ENCODE measurements around the gene EIF6. TPM values are rescaled to one million over a fixed set of nuclear protein-coding genes. Genes with fewer than 3 reads are reported as not detected.

EIF6 gene
- total RNA-seq, 1 experiment from 2014 or later = 420 TPM

DNA sequence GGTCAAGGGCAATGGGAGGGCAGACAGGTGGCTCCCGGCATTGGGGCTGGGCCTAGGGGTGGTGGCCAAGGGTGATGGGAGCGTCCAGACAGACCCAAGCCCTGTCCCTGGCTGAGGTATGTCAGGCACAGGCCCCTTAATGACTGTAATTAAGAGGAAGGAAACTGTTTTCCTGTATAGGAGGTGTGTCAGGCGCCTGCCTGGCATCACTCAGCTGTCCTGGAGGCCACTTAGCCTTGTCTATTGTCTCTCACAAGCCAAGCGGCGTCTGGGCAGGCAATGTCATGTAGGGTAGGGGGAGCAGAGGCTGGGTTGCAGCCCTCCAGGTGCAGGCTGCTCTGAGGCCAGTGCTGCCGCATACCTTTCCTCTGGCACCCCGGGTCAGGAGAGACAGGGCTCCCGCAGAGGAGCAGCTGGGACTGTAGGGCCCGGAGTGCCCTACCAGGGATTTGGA, 11.6 kb upstream of the EIF6 start:
- peaks cover 12% of the 10 kb centered on the region for H3K4me1 ChIP-seq
- Mint-ChIP-seq H3K9me3 (ENCODE audit: unreplicated experiment) (no peaks in the 10 kb centered on the region), H3K27me3 (ENCODE audit: insufficient read depth, unreplicated experiment) (no peaks in the 10 kb centered on the region), H3K27ac (ENCODE audit: unreplicated experiment) (no peak overlapping the region), H3K36me3 (ENCODE audit: insufficient read depth, unreplicated experiment) (peaks cover 5% of the 10 kb centered on the region), H3K4me1 (ENCODE audit: low read depth, unreplicated experiment) (peaks cover 17% of the 10 kb centered on the region), H3K4me3 (ENCODE audit: unreplicated experiment) (no peak overlapping the region)
- H3K4me3 ChIP-seq (ENCODE audit: low read depth, low read length) = no peak overlapping the region
- BruUV-seq (replicated peaks) = no TSS peak
- TF ChIP-seq, protein P1, sequence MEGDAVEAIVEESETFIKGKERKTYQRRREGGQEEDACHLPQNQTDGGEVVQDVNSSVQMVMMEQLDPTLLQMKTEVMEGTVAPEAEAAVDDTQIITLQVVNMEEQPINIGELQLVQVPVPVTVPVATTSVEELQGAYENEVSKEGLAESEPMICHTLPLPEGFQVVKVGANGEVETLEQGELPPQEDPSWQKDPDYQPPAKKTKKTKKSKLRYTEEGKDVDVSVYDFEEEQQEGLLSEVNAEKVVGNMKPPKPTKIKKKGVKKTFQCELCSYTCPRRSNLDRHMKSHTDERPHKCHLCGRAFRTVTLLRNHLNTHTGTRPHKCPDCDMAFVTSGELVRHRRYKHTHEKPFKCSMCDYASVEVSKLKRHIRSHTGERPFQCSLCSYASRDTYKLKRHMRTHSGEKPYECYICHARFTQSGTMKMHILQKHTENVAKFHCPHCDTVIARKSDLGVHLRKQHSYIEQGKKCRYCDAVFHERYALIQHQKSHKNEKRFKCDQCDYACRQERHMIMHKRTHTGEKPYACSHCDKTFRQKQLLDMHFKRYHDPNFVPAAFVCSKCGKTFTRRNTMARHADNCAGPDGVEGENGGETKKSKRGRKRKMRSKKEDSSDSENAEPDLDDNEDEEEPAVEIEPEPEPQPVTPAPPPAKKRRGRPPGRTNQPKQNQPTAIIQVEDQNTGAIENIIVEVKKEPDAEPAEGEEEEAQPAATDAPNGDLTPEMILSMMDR (IDR thresholded peaks at IDR 0.05; ENCODE audit: insufficient read depth in 1 of 2, low read depth in 1 of 2, low read length in 1 of 2, severe bottlenecking in 1 of 2, unreplicated experiment in 1 of 2) = no peak
- DNase-seq = no peak
- POLR2A ChIA-PET = no interaction called here
- intact Hi-C loops (cut with micrococcal nuclease; ENCODE audit: unreplicated experiment) = no loop called here
- H3K36me3 ChIP-seq (ENCODE audit: control insufficient read depth, insufficient read depth, low read length) = no peaks in the 10 kb centered on the region
- CTCF ChIA-PET = interaction anchor here (1.5 to 1.9 kb wide), 3 partner anchors 9 to 24 kb away, joined by 6 read pairs; partner anchors contain the start of gene EIF6
- no peaks in the 10 kb centered on the region for H3K9me3 ChIP-seq
- no peaks in the 10 kb centered on the region for H3K27me3 ChIP-seq (replicated peaks; ENCODE audit: control insufficient read depth, insufficient read depth, low read length)

DNA sequence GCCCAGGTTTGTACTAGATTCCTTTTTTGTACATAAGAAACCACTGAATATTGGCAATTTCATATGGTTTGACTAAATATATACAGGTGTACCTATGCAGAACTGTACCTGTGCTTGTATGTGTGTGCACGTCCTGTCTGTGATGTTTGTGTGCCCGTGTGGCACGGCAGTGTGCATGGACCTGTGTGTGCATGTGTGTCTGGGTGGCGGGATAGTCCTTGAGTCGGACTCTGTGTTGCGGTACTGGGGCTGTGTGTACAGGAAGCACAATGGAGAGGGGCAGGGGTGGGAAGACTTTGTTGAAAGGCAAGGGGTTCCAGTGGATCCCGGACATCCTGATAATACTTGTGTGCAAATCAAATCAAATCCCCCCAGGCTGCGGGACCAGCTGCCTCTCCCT, 11.1 kb upstream of the EIF6 start:
- H3K9me3 ChIP-seq = no peaks in the 10 kb centered on the region
- TF ChIP-seq, protein P1 (IDR thresholded peaks at IDR 0.05; ENCODE audit: insufficient read depth in 1 of 2, low read depth in 1 of 2, low read length in 1 of 2, severe bottlenecking in 1 of 2, unreplicated experiment in 1 of 2) = no peak
- ChIA-PET CTCF (interaction anchor here (0.5 to 2.9 kb wide), 3 partner anchors 9 to 695 kb away, joined by 3 to 17 read pairs (median 4); no protein-coding TSS in a partner anchor), POLR2A (no interaction called here)
- no peak overlapping the region for H3K27ac Mint-ChIP-seq (ENCODE audit: unreplicated experiment)
- peaks cover 12% of the 10 kb centered on the region for H3K4me1 ChIP-seq
- no peak overlapping the region for H3K4me3 Mint-ChIP-seq (ENCODE audit: unreplicated experiment)
- H3K36me3 Mint-ChIP-seq (ENCODE audit: insufficient read depth, unreplicated experiment) = peaks cover 5% of the 10 kb centered on the region
- peaks cover 17% of the 10 kb centered on the region for H3K4me1 Mint-ChIP-seq (ENCODE audit: low read depth, unreplicated experiment)
- intact Hi-C loops (cut with micrococcal nuclease; ENCODE audit: unreplicated experiment) = no loop called here
- DNase-seq = no peak
- H3K27me3 Mint-ChIP-seq (ENCODE audit: insufficient read depth, unreplicated experiment) = no peaks in the 10 kb centered on the region
- no peaks in the 10 kb centered on the region for H3K36me3 ChIP-seq (ENCODE audit: control insufficient read depth, insufficient read depth, low read length)
- no TSS peak for BruUV-seq (replicated peaks)
- no peaks in the 10 kb centered on the region for H3K27me3 ChIP-seq (replicated peaks; ENCODE audit: control insufficient read depth, insufficient read depth, low read length)
- H3K9me3 Mint-ChIP-seq (ENCODE audit: unreplicated experiment) = no peaks in the 10 kb centered on the region
- H3K4me3 ChIP-seq (ENCODE audit: low read depth, low read length) = no peak overlapping the region

DNA sequence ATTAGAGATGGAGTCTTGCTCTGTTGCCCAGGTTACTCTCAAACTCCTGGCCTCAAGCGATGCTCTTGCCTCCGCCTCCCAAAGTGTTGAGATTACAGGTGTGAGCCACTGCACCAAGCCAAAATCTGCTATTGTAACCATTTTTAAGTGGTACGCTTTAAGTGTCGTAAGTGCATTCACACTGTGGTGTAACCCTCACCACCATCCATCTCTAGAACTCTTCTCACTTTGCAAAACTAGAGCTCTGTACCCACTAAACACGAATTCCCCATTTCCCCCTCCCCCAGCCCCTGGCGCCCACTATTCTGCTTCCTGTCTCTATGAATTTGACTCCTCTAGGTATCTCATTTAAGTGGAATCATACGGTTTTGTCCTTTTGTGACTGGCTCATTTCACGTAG, 10.5 kb upstream of the EIF6 start:
- Mint-ChIP-seq H3K27me3 (ENCODE audit: insufficient read depth, unreplicated experiment) (no peaks in the 10 kb centered on the region), H3K4me3 (ENCODE audit: unreplicated experiment) (no peak overlapping the region), H3K36me3 (ENCODE audit: insufficient read depth, unreplicated experiment) (peaks cover 5% of the 10 kb centered on the region), H3K27ac (ENCODE audit: unreplicated experiment) (no peak overlapping the region), H3K4me1 (ENCODE audit: low read depth, unreplicated experiment) (peaks cover 17% of the 10 kb centered on the region), H3K9me3 (ENCODE audit: unreplicated experiment) (no peaks in the 10 kb centered on the region)
- no peaks in the 10 kb centered on the region for H3K36me3 ChIP-seq (ENCODE audit: control insufficient read depth, insufficient read depth, low read length)
- DNase-seq = no peak
- H3K4me1 ChIP-seq = peaks cover 12% of the 10 kb centered on the region
- CTCF ChIA-PET = interaction anchor here (0.6 to 2.9 kb wide), 3 partner anchors 10 to 31 kb away, joined by 3 to 17 read pairs (median 4); no protein-coding TSS in a partner anchor
- POLR2A ChIA-PET = no interaction called here
- H3K4me3 ChIP-seq (ENCODE audit: low read depth, low read length) = no peak overlapping the region
- BruUV-seq (replicated peaks) = no TSS peak
- intact Hi-C loops (cut with micrococcal nuclease; ENCODE audit: unreplicated experiment) = no loop called here
- TF ChIP-seq, protein P1 (IDR thresholded peaks at IDR 0.05; ENCODE audit: insufficient read depth in 1 of 2, low read depth in 1 of 2, low read length in 1 of 2, severe bottlenecking in 1 of 2, unreplicated experiment in 1 of 2) = no peak
- no peaks in the 10 kb centered on the region for H3K9me3 ChIP-seq
- H3K27me3 ChIP-seq (replicated peaks; ENCODE audit: control insufficient read depth, insufficient read depth, low read length) = no peaks in the 10 kb centered on the region

Measured in Caco-2 (cell line).